ENCODE results near the gene PDGFC. TPM values are rescaled to one million over a fixed set of nuclear protein-coding genes. Genes with fewer than 3 reads are reported as not detected.

Gene PDGFC
- polyA plus RNA-seq, 12 donors = 27.7 to 56.7 (median 36.2) TPM; not detected in 1

- DNase-seq = no peak
Observed at GRCh38 chr4:156977435-156978160, 6.0 kb upstream of the PDGFC start.

- no peak for DNase-seq
Observed at GRCh38 chr4:156976147-156976546, 4.5 kb upstream of the PDGFC start.

DNA sequence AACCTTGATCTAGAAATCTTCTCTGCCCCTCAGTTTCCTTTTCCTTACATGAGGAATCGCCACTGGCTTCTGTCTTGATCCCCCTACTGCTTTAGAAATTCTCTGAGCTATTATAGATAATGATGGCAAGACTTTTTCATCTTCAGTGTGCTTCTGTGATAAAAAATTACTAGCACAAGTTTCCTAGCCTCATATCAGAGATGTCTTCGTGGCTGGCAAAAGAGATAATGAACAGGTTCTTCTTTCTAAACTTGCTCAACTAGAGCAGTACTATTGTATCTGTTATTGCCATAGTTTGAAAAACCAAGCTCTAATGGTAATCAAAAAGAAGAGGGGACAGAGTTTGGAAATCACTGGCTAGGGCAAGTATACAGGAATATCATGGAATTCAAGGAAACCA is 4.1 kb upstream of the PDGFC start:
- DNase-seq = no peak

GRCh38 chr4:156974264-156974663 is 2.7 kb upstream of the PDGFC start:
- DNase-seq = no peak

DNA sequence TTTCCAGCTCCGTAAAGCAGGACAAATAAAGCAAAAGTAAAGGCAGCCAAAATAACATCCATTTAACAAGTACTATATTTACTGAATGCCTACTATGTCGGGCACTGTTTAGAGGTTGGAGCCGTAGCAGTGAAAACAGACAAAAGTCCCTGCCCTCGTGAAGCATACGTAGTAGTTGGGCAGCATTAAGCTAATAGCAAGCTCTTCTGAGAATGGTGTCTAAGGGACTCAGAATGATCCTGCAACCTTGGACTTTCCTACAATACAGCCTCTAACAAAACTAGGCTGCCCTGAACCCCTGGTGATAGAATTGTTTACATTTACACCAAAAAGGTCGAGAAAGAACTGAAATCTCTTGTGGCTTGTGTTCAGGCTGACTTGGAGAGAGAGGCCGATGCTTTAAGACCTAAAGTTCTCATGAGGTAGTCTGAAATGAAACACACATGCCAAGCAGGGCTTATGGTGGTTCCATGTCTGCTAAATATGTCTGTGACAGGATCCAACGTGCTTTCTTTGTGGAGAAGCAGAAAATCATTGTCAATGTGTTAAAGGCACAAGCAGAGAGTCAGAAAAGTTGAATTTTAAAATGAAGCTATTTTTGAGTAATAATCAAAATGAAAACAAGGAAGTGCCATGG is 898 bp upstream of the PDGFC start:
- no peak for DNase-seq

DNA sequence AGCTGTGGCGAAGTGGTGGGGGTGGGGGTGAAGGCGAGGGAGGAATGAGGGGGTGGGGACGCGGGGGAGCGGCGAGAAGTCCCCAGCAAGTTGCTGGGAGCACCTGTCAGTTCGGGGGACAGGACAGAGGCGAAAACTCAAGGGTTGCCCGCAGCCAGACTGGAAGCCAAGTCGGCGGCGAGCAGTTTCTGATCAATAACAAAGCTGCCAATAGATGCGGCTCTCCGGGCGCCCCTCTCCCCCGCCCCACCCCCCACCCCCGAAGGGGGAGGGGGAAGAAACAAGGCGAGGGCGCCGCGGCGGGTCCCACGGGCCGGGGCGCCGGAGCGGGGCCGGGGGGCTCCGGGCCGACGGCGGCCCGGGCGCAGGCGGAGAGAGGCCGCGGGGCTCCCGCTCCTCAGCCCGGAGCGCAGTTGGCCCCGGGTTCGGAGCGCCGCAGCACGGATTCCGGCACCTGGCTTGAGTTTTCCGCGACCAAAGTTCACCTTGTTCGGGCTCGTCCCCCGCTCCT is 379 bp downstream of the PDGFC start:
- peak; percentile 45 for DNase-seq

DNA sequence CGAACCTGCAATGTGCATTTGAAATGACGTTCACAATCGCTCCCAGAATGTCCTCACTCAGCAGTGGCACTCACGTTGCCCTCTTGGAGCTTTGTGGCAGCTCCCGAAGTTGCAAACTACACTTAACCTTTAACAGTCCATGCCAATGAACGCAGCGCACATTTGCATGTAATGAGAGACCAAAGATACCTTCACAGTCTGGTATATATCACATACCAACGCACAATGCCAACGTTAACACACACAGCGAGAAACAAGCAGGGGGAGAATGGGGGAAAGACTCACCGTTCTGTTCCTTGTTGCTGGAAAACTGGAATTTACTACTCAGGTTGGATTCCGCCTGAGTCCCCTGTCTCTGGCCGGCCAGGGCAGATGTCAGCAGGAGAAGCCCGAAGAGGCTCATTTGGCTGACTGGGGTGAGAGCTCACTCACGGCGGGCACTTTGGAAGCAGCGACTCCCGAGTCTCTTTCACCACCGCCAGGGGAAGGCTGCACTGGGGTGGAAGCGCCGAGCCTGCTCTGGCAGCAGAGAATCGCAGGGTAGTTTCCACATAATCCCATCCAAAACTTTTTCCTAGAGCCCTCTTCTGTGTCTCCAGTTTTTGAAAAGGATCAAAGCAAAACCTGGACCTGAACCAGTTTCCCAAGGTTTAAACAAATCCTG is 966 bp downstream of the PDGFC start:
- DNase-seq = no peak

DNA sequence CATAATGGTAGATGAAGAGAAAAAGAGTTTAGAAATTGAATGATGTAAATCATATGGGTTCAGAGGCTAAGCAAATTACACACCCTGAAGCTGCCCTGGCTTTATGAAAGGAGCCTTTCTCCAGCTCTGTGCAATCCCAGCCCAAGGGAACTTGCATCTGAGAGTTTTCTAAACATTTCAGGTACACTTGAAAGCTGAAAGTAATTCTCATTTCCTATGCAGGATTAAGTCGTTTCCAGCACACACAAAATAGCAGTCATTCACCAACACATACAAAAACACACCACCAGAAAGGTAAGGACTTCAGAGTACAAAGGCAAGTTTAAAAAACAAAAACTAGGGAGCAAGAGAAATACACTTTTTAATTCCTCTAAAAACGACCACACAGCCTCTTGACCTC is 1.7 kb downstream of the PDGFC start:
- DNase-seq = no peak

DNA sequence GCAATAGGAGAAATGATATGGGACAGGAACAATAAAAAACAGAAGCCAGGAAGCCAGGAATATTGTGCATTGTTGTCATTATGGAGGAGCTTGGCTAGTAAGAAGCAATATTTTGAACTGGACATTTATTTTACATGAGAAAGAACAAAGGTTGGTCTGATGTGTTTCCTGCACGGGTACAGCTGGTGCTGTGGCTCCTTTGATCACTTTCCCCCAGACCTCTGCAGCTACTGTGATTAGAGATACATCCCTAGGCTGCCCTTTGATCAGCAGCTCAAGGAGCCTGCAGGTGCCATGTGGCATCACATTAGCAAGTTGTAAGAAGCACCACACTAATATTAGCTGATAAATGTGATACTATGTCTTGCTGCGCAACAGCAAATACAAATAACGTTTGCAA is 2.5 kb downstream of the PDGFC start:
- no peak for DNase-seq

- peak; percentile 70 for DNase-seq
Observed at GRCh38 chr4:156968479-156968984, 3.1 kb downstream of the PDGFC start.

- no peak for DNase-seq
Observed at GRCh38 chr4:156966836-156967235, 4.8 kb downstream of the PDGFC start.

DNA sequence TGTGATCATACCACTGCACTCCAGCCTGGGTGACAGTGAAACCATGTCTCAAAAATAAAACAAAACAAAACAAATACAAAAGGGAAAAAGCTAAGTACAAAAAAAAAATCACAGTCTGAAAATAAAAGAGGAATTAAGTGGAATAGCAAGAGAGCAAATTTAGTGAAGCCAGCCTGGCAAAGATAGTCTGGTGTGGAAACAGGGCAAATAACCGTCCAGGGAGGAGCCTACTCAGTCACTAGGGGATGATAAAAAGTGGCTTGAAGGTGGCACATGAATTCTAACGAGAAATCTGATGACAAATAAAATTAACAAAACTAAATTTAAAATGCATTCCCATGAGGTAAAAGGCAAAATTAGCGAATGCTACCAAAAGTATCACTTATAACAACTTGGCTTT is 8.2 kb downstream of the PDGFC start:
- DNase-seq = no peak

DNA sequence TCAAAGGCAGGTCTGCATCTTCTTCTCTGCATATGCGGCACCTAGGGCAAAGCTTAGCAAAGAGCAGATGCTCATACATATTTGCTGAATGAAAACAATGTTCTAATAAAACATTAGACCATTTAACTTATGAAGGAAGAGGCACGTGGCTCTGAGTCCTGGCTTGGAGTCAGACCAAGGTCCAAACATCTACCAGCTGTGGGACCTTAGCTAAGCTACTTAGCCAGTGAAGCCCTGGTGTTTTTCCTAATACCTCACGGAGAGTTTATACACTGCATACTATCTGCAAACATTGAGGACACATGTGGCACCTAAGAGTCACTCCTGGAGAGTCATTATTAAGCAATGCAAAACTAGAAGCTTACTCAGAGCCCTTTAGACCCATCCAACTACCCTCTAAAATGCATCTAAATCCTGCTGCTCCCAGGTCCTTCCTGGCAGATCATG is 9.0 kb downstream of the PDGFC start:
- no peak for DNase-seq

DNA sequence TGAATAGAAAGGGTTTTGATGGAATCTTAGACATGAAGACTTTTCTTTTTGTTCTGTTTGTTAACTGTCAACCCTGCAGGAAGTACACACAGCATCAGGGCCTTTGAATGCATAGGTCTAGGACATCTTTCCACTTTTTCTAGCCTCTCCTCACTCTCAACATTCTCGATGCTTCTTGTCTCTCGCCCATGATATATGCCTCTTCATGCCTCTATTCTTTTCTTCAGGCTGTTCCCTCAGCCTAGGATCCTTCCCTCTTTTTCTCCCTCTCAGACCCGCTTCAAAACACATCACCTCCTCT is 9.6 kb downstream of the PDGFC start:
- no peak for DNase-seq

- DNase-seq = no peak
Observed at GRCh38 chr4:156961196-156962057, 10.2 kb downstream of the PDGFC start.

DNA sequence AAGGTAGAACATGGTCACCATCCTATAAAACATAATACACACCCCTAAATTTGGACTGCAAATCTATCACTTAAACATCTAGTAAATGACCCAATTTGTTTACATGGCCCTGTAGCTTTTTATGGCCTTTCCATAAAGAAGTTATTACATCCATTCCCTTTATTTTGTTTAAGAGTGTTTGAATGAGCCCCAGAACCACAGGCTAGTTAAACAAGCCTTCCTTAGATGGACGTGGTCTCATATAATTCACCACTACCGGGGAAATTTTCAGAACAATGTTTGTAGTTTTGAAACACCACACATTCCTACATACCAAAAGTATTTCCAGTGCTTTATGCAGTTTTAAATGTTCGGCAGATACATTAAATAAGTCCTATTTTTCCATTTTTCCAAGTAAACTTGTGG is 12.3 kb downstream of the PDGFC start:
- DNase-seq = no peak

DNA sequence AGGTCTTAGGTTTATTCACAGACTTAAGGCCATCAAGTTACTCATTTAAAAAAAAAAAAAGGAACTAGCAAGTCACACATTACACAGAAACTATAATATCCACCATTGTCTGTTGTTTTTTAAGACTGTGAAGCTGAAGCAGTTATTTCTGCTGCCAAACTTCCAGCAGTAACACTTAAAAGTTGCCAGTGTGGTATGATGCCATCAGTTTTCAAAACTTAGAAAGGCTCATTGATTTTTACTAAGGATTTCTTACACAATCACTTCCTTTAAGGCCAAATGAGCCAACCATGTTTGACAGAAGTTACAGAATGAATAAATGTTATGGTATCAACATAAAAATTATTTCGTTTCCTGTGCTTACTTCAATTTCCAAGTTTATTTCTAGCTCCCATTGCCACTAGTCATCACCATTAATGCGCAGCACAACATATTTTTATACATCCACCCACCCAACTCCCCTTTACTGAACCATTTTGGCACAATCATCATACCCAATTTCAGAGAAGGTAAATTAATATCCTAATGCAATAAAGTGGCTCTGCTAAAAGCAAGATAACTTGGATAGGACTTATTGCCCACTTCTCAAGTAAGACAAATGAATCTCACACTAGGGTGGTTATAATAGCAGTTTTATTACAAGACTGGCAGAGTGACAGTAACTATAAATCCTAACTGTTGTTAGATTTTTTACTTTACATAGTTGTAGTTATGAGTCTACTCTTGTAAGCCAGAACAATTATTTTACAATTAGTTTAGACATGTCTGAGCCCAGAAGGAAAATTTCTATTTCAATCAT is 13.1 kb downstream of the PDGFC start:
- no peak for DNase-seq

DNA sequence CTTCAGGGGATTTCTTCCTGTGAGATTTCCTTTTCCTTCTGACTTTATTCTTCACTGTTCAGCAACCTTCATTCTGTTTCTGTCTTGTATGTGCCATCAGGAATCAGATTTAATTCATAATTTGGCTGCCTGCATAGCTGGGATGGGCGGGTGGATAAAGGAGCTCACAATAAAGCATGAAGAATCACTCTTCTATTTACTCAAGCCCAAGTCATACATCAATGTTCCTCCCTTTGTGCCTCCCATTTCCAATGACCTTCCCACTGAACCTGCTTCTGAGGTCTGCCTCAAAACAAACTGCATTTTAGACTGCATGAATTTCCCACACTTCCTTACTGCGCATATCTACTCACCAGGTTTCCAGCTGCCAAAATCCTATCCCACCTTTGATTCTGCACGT is 14.0 kb downstream of the PDGFC start:
- DNase-seq = no peak

DNA sequence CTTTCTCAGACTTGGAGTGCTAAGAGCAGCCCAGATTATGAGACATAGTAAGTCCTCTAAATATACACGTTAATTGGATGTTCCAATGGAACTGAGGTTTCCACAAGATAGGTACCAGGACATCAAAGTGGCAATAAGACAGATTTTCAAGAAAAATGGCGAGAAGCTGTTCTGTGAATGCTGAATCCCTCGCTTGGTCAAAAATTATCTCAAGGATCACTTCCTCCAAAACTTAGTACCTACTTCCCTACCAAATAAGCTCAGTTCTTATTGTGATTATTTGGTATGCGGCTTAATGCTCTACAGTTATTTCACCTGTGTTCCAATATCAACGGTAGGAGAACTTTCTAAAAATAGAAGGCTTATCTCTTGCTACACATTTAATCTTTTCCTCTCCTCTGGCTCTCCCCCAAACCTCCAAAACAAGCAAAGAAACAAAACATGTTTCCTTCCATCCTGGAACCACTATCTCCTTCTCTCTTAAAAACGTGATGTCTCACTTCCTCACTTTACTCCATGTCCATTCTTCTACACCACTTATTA is 14.7 kb downstream of the PDGFC start:
- DNase-seq = no peak

DNA sequence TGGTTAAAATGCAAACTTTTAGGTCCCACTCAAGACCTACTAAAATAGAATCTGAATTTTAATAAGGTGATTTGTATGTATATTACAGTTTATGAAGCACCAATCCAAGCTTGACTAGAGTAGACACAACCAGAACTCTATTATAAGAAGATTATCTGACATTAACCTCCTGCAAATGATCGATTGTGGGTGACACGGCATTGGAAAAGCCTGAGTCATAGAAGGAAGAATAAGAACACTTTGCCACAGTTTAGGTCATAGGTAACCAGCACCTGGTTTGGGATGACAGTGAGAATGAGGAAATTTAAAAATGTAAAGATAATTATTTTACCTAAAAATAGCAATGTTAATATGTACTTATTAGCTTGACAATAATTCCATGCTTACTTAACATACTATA is 15.2 kb downstream of the PDGFC start:
- no peak for DNase-seq

DNA sequence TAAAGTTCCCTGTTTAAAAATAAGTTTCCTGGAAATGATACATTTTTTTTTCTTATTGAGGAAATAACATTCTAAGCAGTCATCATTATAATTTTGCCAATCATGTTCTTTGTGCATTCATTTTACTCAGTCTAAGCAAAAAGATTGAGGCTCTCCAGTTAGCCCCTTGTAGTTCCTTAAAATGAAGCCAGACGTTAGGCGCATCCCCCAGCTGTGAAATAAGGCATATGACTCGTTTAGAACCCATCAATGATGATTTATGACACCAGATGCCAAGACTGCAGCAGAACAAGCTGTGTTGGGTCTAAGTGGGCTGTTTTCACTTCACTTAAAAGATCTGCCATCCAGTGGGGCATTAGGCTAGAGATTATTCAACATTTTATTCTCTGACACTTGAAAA is 17.0 kb downstream of the PDGFC start:
- DNase-seq = no peak

Measured in muscle of arm (tissue), 12 donors.